HG03095 (cell line): ENCODE measurements around the gene TECPR2.

Experiments used
- ATAC-seq: cut with Tn5 transposase; IDR thresholded peaks from one replicate; pipeline ENCODE4 v1.9.1; 2021; ENCODE audit warnings: moderate library complexity; ENCODE audit not compliant: unreplicated experiment

The TECPR2 gene

DNA sequence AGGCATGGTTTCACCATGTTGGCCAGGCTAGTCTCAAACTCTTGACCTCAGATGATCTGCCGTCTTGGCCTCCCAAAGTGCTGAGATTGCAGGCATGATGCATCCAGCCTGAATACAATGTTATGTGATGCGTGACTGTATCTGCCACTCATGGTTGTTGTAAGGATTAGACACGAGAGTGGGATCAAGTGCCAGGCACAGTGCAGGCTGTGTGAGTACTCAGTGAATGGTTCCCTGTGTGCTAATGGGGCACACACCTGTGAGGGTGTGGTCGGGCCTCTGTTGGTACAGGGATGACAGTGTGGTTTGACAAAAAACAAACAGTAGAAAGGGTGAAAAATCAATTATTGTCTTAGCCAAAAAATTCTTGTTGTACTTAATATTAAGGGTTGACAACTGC, 61.8 kb downstream of the TECPR2 start:
- no peak for ATAC-seq

DNA sequence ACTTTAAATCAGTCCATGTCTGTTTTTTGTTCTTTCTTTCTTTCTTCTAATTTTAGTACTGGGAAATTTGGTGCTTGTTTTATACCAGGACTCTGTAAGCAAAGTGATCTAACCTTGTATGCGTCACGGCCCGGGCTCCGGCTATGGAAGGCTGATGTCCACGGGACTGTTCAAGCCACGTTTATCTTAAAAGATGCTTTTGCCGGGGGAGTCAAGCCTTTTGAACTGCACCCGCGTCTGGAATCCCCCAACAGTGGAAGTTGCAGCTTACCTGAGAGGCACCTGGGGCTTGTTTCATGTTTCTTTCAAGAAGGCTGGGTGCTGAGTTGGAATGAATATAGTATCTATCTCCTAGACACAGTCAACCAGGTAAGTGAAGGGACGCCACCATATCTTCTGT, 62.2 kb downstream of the TECPR2 start:
- no peak for ATAC-seq

DNA sequence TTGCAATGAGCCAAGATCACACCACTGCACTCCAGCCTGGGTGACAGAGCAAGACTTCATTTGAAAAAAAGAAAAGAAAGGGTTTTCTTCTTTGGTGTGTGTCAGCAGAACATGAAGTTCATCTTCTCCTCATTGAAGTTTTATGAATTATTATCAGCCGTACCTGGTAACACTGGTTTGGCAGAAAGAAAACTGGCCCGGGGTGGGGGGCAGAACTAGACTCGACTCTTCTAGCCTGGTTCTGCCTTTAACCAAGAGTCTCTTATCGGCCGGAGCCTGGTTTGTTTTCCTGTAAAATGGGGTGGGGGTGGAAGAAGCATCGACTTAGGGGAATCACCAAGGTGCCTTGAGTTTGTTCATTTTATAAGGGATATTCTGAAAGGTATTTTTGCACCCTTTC, 64.1 kb downstream of the TECPR2 start:
- no peak for ATAC-seq

GRCh38 chr14:102427642-102428041, 64.9 kb downstream of the TECPR2 start:
- no peak for ATAC-seq

GRCh38 chr14:102430212-102430908, 67.6 kb downstream of the TECPR2 start:
- ATAC-seq, result no peak

- no peak for ATAC-seq
These were observed 69.0 kb downstream of the TECPR2 start for GRCh38 chr14:102431751-102432150.

DNA sequence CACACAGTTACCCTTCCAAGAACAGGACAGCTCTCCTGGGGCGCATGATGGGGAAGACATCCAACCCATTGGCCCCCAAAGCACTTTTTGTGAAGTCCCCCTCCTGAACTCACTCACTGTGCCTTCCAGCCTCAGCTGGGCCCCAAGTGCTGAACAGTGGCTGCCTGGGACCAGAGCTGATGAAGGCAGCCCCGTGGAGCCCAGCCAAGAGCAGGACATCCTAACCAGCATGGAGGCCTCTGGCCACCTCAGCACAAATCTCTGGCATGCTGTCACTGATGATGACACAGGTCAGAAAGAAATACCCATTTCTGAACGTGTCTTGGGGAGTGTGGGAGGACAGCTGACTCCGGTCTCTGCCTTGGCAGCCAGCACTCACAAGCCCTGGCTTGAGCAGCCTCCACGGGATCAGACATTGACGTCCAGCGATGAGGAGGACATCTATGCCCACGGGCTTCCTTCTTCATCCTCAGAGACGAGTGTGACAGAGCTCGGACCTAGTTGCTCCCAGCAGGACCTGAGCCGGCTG, 72.0 kb downstream of the TECPR2 start:
- no peak for ATAC-seq

GRCh38 chr14:102437997-102438915, 75.5 kb downstream of the TECPR2 start:
- no peak for ATAC-seq

- ATAC-seq, result no peak
These were observed 76.8 kb downstream of the TECPR2 start for GRCh38 chr14:102439556-102439955.

DNA sequence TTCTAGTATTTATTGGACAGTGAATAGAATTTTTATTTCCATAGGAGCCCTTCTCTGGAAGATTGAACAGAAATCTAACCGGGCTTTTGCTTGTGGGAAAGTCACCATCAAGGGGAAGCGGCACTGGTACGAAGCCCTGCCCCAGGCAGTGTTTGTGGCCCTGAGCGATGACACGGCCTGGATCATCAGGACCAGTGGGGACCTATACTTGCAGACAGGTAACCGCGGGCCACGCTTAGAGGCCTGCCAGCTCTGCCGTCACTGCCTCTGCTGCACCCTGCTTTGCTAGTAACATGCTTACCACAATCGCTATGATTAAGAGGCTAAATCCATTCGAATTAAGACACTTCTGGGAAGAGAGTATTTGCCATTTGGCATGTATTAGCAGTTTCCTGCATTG, 77.7 kb downstream of the TECPR2 start:
- ATAC-seq, result no peak

- ATAC-seq, result no peak
These were observed 79.8 kb downstream of the TECPR2 start for GRCh38 chr14:102442241-102443211.

GRCh38 chr14:102445066-102445465, 82.3 kb downstream of the TECPR2 start:
- ATAC-seq, result no peak

DNA sequence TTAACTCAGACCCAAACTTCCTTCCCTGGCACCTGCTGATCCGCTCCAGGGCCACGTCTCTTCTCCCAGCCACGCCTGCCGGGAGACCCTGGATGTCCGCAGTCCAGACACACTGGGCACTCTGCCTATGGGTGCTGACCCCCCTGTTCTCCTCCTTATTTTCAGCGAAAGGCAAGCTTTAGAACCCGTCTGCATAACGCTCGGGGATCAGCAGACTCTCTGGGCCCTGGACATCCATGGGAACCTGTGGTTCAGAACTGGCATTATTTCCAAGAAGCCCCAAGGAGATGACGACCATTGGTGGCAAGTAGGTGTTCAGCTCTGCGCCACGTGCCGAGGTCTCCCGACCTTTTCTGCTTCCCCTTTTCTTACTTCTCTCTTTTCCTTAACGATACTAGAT, 82.9 kb downstream of the TECPR2 start:
- ATAC-seq, result no peak

- no peak for ATAC-seq
These were observed 87.7 kb downstream of the TECPR2 start for GRCh38 chr14:102450206-102451063.

- no peak for ATAC-seq
These were observed 88.3 kb downstream of the TECPR2 start for GRCh38 chr14:102451064-102451352.

DNA sequence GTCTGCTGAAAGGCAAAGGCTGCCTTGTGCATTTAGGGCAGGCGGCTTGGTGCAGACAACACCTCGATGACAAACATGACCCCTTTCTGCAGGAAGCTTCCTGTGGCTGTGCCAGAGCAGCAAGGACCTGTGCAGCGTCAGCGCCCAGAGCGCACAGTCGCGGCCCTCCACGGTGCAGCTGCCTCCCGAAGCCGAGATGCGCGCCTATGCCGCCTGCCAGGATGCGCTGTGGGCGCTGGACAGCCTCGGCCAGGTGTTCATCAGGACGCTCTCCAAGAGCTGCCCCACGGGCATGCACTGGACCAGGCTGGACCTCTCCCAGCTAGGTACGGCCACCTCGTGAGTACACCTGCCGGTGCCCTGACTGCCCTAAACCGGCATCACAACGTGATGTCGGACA, 89.6 kb downstream of the TECPR2 start:
- ATAC-seq, result no peak

DNA sequence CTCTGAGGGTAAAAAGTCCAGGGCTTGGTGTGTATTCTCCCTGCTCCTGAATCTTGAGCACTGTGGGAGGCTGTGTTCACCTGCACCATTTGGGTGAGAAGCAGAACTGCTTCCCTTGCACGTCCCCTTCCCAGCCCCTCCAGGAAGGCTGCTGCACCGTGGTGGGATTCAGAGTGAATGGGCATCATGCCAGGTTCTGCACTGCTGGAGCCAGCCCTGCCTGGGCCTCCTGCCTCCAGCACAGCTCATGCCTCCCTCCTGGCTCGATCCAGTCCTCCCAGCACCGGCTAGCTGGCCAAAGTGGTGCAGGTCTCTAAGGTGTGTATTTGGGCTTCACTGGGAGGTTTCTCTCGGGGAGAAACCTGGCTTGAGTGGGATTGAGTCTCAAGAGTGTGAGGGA, 92.0 kb downstream of the TECPR2 start:
- ATAC-seq, result no peak

GRCh38 chr14:102457509-102457908, 94.8 kb downstream of the TECPR2 start:
- no peak for ATAC-seq

DNA sequence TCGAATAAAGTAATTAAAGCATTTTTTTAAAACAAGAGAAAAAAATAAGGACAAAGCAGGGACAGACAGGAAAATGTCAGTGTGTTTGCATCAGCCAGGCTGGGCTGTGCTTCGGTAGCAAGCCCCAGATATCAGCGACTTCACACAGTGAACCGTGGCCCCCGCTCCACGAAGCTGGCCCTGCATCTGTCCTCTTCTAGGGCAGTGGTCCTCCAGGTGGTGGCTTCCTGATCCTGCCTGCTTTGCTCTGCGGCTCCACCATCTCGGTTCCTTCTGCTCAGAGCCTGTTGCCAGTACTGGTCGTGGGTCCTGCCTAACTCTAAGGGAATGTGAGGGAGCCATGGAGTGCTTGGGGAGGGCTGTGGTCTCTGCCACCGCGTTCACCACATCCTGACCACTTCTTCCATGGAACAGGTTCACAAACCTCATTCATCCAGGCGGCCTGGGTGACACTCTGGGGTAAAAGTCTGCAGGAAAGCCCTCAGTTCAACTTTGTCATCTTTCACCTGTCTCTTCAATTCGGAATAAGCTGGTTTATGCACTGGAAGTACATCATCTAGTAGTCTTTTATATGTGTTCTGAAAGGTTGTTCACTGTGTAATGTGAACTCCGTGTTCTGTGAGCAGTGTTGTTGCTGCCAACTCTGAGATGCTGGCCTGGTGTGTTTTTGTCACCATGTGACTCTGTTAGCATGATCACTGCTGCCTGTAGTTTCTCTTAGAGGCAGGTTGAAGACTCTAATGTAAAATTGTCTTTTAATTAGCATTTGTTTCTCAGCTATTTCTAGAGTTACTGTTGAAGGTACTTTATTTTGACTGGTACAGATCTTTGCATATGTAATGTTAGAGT, 99.0 kb downstream of the TECPR2 start:
- ATAC-seq, result no peak
